Peyer's patch (tissue), 4 donors: ENCODE measurements around the gene TACC2. TPM values are rescaled to one million over a fixed set of nuclear protein-coding genes. Genes with fewer than 3 reads are reported as not detected.
"Not testable (repeated sequence)": the region's sequence is repeated elsewhere in the genome, so short reads cannot be mapped to it uniquely, and the experiment has no call there.

Experiments
- DNase-seq, 3 donors: peaks; one replicate each; pipeline ENCODE4 v3.0.0-alpha.2; 2017 to 2019
- H3K27ac ChIP-seq, 4 donors: fragments of 200-600 bp; sonication (generic); one replicate each; pipeline ENCODE4 v1.5.1; 2016 to 2019
- H3K27me3 ChIP-seq, 2 donors: fragments of 200-600 bp; sonication (generic); one replicate each; pipeline ENCODE4 v1.5.1; 2019
- H3K36me3 ChIP-seq, 3 donors: fragments of 200-600 bp; sonication (generic); one replicate each; pipeline ENCODE4 v1.5.1; 2016 to 2019
- H3K4me1 ChIP-seq, 4 donors: fragments of 200-600 bp; sonication (generic); one replicate each; pipeline ENCODE4 v1.5.1; 2016 to 2019
- H3K4me3 ChIP-seq, 4 donors: fragments of 200-600 bp; sonication (generic); 1 replicate in 3 of 4; 2 replicates in 1 of 4; pipeline ENCODE4 v1.5.1; 2016 to 2019; ENCODE audit warnings: mild to moderate bottlenecking in 1 of 4
- H3K9me3 ChIP-seq, 4 donors: fragments of 200-600 bp; sonication (generic); one replicate each; pipeline ENCODE4 v1.5.1; 2016 to 2019; ENCODE audit warnings: mild to moderate bottlenecking in 1 of 4
- POLR2A ChIP-seq, 2 donors: fragments of 450-650 bp; IDR thresholded peaks; one replicate each; pipeline ENCODE4 v1.5.1; 2017; ENCODE audit warnings: antibody characterized with exemption in 2 of 2, mild to moderate bottlenecking in 2 of 2, moderate library complexity in 2 of 2
- total RNA-seq, 4 donors: library from RNA; depleted of rRNA; stranded (reverse); fragments of >200 nt; gene quantifications; one replicate each; pipeline ENCODE4 v1.1.0, GENCODE V29; 2016
- TF ChIP-seq, protein P1 (sequence below), 6 experiments: fragments of 450-650 bp in 4 of 6; fragments of 200-600 bp in 2 of 6; sonication (generic) in 1 of 6; IDR thresholded peaks; one replicate each; pipeline ENCODE4 v1.5.1; 2017 to 2019; ENCODE audit warnings: antibody characterized with exemption in 6 of 6, mild to moderate bottlenecking in 3 of 6, moderate library complexity in 1 of 6

TACC2 gene
- total RNA-seq, 4 donors from 2014 or later: 91.6 to 140 (median 109) TPM

DNA sequence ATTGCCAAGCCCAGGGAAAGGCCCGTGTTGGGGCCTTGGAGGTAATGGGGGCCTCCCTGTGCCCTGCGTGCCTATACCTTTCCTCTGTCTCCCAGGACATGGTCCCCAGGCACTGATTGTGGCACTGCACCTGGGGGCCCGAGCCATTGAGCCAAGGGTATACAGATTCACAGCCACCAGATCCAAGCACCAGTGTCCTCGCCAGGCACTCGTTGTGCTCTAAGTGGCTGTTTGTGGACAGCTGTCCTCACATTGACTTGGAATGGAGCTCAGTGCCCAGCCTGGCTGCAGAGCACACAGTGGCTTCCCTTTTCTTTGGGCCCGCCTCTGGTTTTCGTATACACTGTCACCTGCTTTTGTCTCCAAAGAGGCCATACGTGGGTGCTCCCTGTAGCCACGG, 210.1 kb downstream of the TACC2 start:
- Histone ChIP-seq H3K4me1 (no peaks in the 10 kb centered on the region), H3K27me3 (no peaks in the 10 kb centered on the region), H3K9me3 (no peaks in the 10 kb centered on the region), H3K27ac (no peak overlapping the region), H3K36me3 (peaks cover 0 to 29% (median 0%) of the 10 kb centered on the region in 3 donors), H3K4me3 (no peak overlapping the region)
- no peak for DNase-seq
- TF ChIP-seq POLR2A (IDR thresholded peaks at IDR 0.05): no peak
- TF ChIP-seq, protein P1, sequence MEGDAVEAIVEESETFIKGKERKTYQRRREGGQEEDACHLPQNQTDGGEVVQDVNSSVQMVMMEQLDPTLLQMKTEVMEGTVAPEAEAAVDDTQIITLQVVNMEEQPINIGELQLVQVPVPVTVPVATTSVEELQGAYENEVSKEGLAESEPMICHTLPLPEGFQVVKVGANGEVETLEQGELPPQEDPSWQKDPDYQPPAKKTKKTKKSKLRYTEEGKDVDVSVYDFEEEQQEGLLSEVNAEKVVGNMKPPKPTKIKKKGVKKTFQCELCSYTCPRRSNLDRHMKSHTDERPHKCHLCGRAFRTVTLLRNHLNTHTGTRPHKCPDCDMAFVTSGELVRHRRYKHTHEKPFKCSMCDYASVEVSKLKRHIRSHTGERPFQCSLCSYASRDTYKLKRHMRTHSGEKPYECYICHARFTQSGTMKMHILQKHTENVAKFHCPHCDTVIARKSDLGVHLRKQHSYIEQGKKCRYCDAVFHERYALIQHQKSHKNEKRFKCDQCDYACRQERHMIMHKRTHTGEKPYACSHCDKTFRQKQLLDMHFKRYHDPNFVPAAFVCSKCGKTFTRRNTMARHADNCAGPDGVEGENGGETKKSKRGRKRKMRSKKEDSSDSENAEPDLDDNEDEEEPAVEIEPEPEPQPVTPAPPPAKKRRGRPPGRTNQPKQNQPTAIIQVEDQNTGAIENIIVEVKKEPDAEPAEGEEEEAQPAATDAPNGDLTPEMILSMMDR (IDR thresholded peaks at IDR 0.05): no peak

DNA sequence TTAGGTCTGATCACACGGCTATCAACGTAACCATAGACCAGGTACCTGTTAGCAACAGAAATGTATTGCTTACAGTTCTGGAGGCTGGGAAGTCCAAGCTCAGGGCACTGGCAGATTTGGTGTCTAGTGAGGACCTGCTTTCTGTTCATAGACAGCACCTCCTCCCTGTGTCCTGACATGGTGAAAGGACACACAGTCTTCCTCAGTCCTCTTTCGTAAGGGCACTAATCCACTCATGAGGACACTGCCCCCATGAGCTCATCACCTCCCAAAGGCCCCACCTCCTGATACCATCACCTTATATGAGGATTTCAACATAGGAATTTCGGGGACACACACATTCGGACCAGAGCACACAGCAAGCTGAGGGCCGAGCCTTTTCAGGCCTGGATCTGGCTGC, 210.7 kb downstream of the TACC2 start:
- Histone ChIP-seq H3K27ac (no peak overlapping the region), H3K9me3 (no peaks in the 10 kb centered on the region), H3K4me1 (no peaks in the 10 kb centered on the region), H3K36me3 (peaks cover 0 to 29% (median 0%) of the 10 kb centered on the region in 3 donors), H3K27me3 (no peaks in the 10 kb centered on the region), H3K4me3 (no peak overlapping the region)
- TF ChIP-seq, protein P1 (IDR thresholded peaks at IDR 0.05): no peak
- no peak for TF ChIP-seq POLR2A (IDR thresholded peaks at IDR 0.05)
- DNase-seq: no peak

DNA sequence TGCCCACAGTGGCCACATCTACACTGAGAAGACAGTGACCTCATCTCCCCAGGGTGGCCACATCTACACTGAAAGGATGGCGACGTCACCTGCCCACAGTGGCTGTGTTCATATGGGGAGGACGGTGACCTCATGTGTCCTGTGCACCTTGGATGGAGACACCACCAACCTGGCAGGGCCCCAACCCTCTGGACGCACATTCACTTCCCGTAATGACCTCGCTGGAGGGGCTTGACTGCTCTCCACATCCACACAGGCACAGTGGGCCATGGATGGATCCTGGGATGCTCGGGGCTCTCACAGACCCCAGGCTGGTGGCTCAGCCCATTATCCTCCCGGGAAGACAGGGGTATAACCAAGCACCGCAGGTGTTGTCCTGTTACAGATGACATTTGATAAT, 212.4 kb downstream of the TACC2 start:
- peaks cover 0 to 17% (median 0%) of the 10 kb centered on the region in 3 donors for H3K36me3 ChIP-seq
- no peaks in the 10 kb centered on the region for H3K27me3 ChIP-seq
- no peak for TF ChIP-seq POLR2A (IDR thresholded peaks at IDR 0.05)
- TF ChIP-seq, protein P1 (IDR thresholded peaks at IDR 0.05): no peak
- no peak for DNase-seq
- no peak overlapping the region for H3K4me3 ChIP-seq
- no peaks in the 10 kb centered on the region for H3K4me1 ChIP-seq
- H3K9me3 ChIP-seq: no peaks in the 10 kb centered on the region
- no peak overlapping the region for H3K27ac ChIP-seq

DNA sequence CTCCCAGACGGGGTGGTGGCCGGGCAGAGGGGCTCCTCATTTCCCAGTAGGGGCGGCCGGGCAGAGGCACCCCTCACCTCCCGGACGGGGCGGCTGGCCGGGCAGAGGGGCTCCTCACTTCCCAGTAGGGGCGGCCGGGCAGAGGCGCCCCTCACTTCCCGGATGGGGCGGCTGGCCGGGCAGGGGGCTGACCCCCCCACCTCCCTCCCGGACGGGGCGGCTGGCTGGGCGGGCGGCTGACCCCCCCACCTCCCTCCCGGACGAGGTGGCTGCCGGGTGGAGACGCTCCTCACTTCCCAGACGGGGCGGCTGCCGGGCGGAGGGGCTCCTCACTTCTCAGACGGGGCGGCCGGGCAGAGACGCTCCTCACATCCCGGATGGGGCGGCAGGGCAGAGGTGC, 214.2 kb downstream of the TACC2 start:
- peaks cover 0 to 17% (median 0%) of the 10 kb centered on the region in 3 donors for H3K36me3 ChIP-seq
- not testable (repeated sequence) for DNase-seq, H3K9me3 ChIP-seq, H3K4me1 ChIP-seq, H3K4me3 ChIP-seq, H3K27ac ChIP-seq, H3K27me3 ChIP-seq

DNA sequence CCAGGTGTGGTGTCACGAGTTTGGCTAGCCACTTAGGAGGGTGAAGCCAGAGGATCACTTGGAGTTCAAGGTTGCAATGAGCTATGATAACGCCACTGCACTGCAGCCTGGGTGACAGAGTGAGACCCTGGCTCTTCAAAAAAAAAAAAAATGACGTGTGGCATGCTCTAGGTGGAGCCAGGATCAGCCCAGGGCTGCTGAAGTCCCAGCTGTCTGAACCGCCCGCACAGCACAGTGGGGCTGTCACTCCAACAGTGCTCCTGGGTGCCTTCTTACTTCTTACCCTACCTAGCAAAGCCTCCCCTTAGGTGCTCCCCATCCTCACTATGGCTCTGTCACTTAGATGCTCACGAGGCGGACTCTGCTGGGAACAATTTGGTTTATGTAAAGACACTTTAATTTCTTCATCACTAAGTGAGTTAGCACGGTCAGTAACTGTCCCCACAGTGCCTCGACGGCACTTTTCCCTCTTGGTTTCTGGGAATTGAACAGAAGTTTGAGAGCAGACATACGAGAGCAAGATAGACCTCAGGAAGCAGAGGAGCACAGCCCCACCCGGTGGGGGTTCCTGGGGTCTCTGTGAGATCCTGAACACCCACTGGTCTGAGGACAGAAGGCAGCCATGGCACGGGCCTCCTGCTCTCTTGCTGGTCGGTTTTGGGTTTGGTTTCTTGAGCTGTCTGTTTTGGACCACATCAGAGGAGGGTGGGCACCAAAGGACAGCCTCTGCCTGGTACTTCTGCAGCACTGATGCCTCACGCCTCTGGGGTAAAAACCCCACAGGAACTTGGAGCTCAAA, 215.9 kb downstream of the TACC2 start:
- Histone ChIP-seq H3K27ac (no peak overlapping the region), H3K27me3 (no peaks in the 10 kb centered on the region), H3K36me3 (peaks cover 0 to 16% (median 0%) of the 10 kb centered on the region in 3 donors), H3K9me3 (no peaks in the 10 kb centered on the region), H3K4me1 (no peaks in the 10 kb centered on the region), H3K4me3 (no peak overlapping the region)
- no peak for TF ChIP-seq POLR2A (IDR thresholded peaks at IDR 0.05)
- TF ChIP-seq, protein P1 (IDR thresholded peaks at IDR 0.05): no peak
- no peak for DNase-seq

DNA sequence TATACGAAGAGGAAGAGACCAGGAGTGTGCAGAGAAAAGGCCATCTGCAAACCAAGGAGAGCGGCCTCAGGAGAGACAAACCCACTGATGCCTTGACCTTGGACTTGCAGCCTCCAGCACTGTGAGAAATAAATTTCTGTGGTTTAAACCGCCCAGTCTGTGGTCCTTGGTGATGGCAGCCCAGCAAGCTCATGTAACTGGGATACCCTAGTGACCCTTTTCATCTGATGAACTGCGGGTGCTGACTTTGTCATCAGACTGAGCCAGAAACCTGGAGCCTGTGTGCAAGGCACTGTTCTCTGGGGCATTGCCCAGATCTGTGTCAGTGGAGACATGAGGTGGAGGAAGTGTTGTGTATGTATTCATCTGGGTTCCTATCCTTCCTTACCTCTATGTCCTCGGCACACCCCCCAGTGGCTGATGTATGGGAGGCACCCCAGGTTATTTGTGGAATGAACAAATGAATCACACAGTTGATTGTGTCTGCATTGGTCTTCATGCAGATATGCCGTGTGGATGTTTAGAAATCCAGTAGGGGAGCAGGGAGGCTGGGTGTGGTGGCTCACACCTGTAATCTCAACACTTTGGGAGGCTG, 217.6 kb downstream of the TACC2 start:
- Histone ChIP-seq H3K27me3 (no peaks in the 10 kb centered on the region), H3K27ac (no peak overlapping the region), H3K4me3 (no peak overlapping the region), H3K4me1 (no peaks in the 10 kb centered on the region), H3K36me3 (peaks cover 0 to 12% (median 0%) of the 10 kb centered on the region in 3 donors), H3K9me3 (no peaks in the 10 kb centered on the region)
- TF ChIP-seq, protein P1 (IDR thresholded peaks at IDR 0.05): no peak
- no peak for TF ChIP-seq POLR2A (IDR thresholded peaks at IDR 0.05)
- no peak for DNase-seq
